Testis (tissue), 3 donors: ENCODE results near the gene SLC5A10. TPM values are rescaled to one million over a fixed set of nuclear protein-coding genes. Genes with fewer than 3 reads are reported as not detected.

Source experiments
- DNase-seq: peaks from one replicate; pipeline ENCODE4 v3.0.0-alpha.2; 2019
- H3K27ac ChIP-seq, 2 donors: fragments of 200-600 bp; sonication (generic); one replicate each; pipeline ENCODE4 v1.5.1; 2019
- H3K27me3 ChIP-seq: fragments of 200-600 bp; sonication (generic); one replicate; pipeline ENCODE4 v1.5.1; 2019
- H3K36me3 ChIP-seq: fragments of 200-600 bp; sonication (generic); one replicate; pipeline ENCODE4 v1.5.1; 2017; ENCODE audit warnings: low read depth; ENCODE audit errors: missing control alignments
- H3K4me1 ChIP-seq: fragments of 200-600 bp; sonication (generic); one replicate; pipeline ENCODE4 v1.5.1; 2019
- H3K4me3 ChIP-seq, 2 donors: fragments of 200-600 bp; sonication (generic); one replicate each; pipeline ENCODE4 v1.5.1; 2017 to 2019
- H3K9me3 ChIP-seq: fragments of 200-600 bp; sonication (generic); one replicate; pipeline ENCODE4 v1.5.1; 2017
- POLR2A ChIP-seq: fragments of 450-650 bp; IDR thresholded peaks from one replicate; pipeline ENCODE4 v1.6.1; 2017; ENCODE audit warnings: antibody characterized with exemption, mild to moderate bottlenecking, moderate library complexity
- WGBS, 2 donors: methylation state at CpG; one replicate each; pipeline ENCODE4 v1.1.5; 2018; 5-methylcytosine and 5-hydroxymethylcytosine counted together
- intact Hi-C: fragments of 100-400 bp; cut with DNase I; formaldehyde crosslinking; loops from one replicate; pipeline ENCODE4 v1.15.1; 2023; ENCODE audit warnings: low total_unique reads
- polyA plus RNA-seq: library from polyadenylated mRNA; stranded (reverse); fragments of 350-450 nt; fragmentation: Illumina TruSeq; extraction: RNeasy Lipid Tissue Mini Kit (QIAGEN cat#74804); gene quantifications from one replicate; pipeline ENCODE4 v1.2.3, GENCODE V29; 2014; ENCODE audit warnings: low read depth, low replicate concordance; ENCODE audit not compliant: insufficient read depth
- total RNA-seq, 2 donors: library from RNA; depleted of rRNA; stranded (reverse); fragments of >200 nt; gene quantifications; one replicate each; pipeline ENCODE4 v1.2.3, GENCODE V29; 2016
- TF ChIP-seq, protein P1 (sequence below), 3 experiments: fragments of 450-650 bp in 2 of 3; fragments of 200-600 bp in 1 of 3; sonication (generic) in 1 of 3; IDR thresholded peaks; one replicate each; pipeline ENCODE4 v1.5.1; 2016 to 2019; ENCODE audit warnings: antibody characterized with exemption in 3 of 3, mild to moderate bottlenecking in 2 of 3, moderate library complexity in 1 of 3

Gene SLC5A10
- total and polyA plus RNA-seq, 3 donors from 2014 or later = 0.98 to 1.1 (median 1.1) TPM

DNA sequence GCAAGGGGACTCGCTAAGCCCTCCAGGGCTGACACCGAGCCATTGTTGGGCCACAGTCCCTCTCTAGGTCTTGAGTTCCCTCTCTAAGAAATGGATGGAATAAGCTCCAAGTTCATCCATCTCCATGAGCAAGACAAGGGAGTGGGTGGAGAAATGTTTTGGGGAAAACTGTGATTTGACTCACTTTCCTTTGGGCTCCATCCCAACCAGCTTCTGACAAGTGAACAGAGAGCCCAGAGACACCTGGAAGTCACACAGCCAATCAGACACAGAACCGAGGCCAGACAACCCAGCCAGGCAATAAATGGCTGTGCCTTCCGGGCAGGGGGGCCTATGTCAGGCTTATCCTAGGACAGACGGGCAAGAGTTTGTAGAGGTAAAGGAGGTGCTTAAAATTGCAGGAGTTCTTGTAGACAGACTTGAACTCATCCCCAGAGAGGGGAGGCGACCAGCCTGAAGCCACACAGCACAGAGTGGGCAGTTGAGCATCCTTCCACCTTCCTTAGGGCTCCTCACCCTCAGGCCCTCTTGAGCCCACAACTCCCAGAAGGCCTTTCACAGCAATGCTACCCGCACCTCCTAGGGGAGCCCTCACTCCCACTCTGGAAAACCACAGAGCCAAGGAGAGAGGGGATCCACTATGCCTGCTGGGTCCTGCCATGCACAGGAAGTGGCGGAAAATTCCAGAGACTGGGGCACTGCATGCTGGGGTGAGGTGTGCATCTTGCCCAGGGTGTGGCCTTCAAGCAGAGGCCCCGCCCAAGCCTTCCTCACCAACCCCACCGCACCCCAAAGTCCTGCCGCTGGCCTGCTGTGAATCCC, 62.1 kb downstream of the SLC5A10 start:
- Histone ChIP-seq H3K4me3 (no peak overlapping the region), H3K36me3 (no peaks in the 10 kb centered on the region), H3K27ac (no peak overlapping the region), H3K9me3 (no peaks in the 10 kb centered on the region), H3K27me3 (no peaks in the 10 kb centered on the region), H3K4me1 (no peaks in the 10 kb centered on the region)
- intact Hi-C loops = no loop called here
- no peak for DNase-seq
- TF ChIP-seq POLR2A = no peak
- TF ChIP-seq, protein P1, sequence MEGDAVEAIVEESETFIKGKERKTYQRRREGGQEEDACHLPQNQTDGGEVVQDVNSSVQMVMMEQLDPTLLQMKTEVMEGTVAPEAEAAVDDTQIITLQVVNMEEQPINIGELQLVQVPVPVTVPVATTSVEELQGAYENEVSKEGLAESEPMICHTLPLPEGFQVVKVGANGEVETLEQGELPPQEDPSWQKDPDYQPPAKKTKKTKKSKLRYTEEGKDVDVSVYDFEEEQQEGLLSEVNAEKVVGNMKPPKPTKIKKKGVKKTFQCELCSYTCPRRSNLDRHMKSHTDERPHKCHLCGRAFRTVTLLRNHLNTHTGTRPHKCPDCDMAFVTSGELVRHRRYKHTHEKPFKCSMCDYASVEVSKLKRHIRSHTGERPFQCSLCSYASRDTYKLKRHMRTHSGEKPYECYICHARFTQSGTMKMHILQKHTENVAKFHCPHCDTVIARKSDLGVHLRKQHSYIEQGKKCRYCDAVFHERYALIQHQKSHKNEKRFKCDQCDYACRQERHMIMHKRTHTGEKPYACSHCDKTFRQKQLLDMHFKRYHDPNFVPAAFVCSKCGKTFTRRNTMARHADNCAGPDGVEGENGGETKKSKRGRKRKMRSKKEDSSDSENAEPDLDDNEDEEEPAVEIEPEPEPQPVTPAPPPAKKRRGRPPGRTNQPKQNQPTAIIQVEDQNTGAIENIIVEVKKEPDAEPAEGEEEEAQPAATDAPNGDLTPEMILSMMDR (IDR thresholded peaks at IDR 0.05) = no peak
- 91 to 93% methylated on average over 11 of the region's 11 CpGs for WGBS, 2 donors

GRCh38 chr17:19014628-19015215, 62.8 kb downstream of the SLC5A10 start:
- intact Hi-C loops = no loop called here
- no peak for DNase-seq

GRCh38 chr17:19015428-19015827, 63.5 kb downstream of the SLC5A10 start:
- 77 to 88% methylated on average over 7 of the region's 7 CpGs for WGBS, 2 donors
- no peaks in the 10 kb centered on the region for H3K4me1 ChIP-seq
- H3K27me3 ChIP-seq = no peaks in the 10 kb centered on the region
- no peak overlapping the region for H3K27ac ChIP-seq
- intact Hi-C loops = no loop called here
- TF ChIP-seq, protein P1 (IDR thresholded peaks at IDR 0.05) = no peak
- no peak for TF ChIP-seq POLR2A
- H3K36me3 ChIP-seq = no peaks in the 10 kb centered on the region
- no peak for DNase-seq
- no peaks in the 10 kb centered on the region for H3K9me3 ChIP-seq
- no peak overlapping the region for H3K4me3 ChIP-seq

More at GRCh38 chr17:19014628-19015215, 62.8 kb downstream of the SLC5A10 start:
- Histone ChIP-seq H3K4me1 (no peaks in the 10 kb centered on the region), H3K27me3 (no peaks in the 10 kb centered on the region), H3K4me3 (no peak overlapping the region), H3K36me3 (no peaks in the 10 kb centered on the region), H3K9me3 (no peaks in the 10 kb centered on the region), H3K27ac (no peak overlapping the region)
- TF ChIP-seq, protein P1 (IDR thresholded peaks at IDR 0.05) = no peak
- TF ChIP-seq POLR2A = no peak
- 41 to 65% methylated on average over 18 to 29 of the region's 29 CpGs for WGBS, 2 donors

DNA sequence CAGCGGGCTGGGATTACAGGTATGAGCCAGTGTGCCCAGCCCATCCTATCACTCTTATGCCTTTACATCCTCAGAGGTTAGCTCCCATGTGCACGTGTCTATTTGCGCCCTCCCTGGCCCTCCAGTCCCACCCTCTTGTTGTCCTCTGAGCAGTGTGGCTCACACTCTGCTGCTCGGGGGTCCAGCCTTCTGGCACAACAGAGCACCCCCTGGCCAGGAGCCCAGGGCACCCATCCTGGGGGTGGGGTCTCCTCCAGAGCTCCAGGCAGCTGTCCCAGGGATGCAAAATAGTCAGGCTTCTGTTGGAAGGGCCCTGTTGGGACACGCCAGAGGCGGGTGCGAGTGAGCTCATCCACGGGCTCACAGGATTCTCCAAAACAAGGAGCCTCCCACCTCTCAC, 64.3 kb downstream of the SLC5A10 start:
- no peak for TF ChIP-seq POLR2A
- TF ChIP-seq, protein P1 (IDR thresholded peaks at IDR 0.05) = no peak
- DNase-seq = no peak
- H3K4me1 ChIP-seq = no peaks in the 10 kb centered on the region
- intact Hi-C loops = no loop called here
- no peak overlapping the region for H3K4me3 ChIP-seq
- H3K27me3 ChIP-seq = no peaks in the 10 kb centered on the region
- H3K27ac ChIP-seq = no peak overlapping the region
- H3K9me3 ChIP-seq = no peaks in the 10 kb centered on the region
- WGBS, 2 donors = 91% methylated on average over 8 of the region's 8 CpGs
- no peaks in the 10 kb centered on the region for H3K36me3 ChIP-seq
